Measurements from ENCODE around the gene PDX1.

Gene PDX1

GRCh38 chr13:27953676-27954405 is 34.0 kb downstream of the PDX1 start:
- no peak overlapping the region; the same call in 1 of the 2 replicates for H3K27ac ChIP-seq

DNA sequence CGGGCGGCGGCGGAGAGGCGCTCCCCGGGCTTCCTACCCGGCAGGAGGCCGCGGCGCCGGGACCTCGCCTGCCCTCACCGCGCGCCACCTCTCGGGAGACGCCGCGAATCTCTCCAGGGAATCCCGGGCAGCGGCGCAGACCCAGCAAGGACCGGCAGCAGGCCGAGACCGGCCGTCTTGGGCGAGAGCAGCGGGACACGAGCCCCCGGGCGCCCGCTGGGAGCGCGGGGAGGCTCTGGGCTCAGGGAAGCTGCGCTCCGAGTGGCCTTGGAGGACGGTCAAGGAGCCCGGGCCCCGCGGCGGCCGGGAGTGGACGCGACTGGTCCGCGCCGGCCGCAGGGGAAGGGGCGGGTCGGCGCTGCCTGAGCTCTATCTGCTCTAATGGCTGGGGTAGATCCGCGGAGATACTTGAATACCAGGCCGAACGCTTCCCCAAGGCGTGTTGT is 34.6 kb downstream of the PDX1 start:
- TF ChIP-seq, protein P1, sequence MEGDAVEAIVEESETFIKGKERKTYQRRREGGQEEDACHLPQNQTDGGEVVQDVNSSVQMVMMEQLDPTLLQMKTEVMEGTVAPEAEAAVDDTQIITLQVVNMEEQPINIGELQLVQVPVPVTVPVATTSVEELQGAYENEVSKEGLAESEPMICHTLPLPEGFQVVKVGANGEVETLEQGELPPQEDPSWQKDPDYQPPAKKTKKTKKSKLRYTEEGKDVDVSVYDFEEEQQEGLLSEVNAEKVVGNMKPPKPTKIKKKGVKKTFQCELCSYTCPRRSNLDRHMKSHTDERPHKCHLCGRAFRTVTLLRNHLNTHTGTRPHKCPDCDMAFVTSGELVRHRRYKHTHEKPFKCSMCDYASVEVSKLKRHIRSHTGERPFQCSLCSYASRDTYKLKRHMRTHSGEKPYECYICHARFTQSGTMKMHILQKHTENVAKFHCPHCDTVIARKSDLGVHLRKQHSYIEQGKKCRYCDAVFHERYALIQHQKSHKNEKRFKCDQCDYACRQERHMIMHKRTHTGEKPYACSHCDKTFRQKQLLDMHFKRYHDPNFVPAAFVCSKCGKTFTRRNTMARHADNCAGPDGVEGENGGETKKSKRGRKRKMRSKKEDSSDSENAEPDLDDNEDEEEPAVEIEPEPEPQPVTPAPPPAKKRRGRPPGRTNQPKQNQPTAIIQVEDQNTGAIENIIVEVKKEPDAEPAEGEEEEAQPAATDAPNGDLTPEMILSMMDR (conservative IDR thresholded peaks at IDR 0.05), result no peak
- TF ChIP-seq ZFX (IDR thresholded peaks at IDR 0.05), result no peak
- no peak overlapping the region for H3K27ac ChIP-seq

More at GRCh38 chr13:27953676-27954405, 34.0 kb downstream of the PDX1 start:
- no peak for TF ChIP-seq ZFX (IDR thresholded peaks at IDR 0.05)
- TF ChIP-seq, protein P1 (conservative IDR thresholded peaks at IDR 0.05), result peak; percentile 100

DNA sequence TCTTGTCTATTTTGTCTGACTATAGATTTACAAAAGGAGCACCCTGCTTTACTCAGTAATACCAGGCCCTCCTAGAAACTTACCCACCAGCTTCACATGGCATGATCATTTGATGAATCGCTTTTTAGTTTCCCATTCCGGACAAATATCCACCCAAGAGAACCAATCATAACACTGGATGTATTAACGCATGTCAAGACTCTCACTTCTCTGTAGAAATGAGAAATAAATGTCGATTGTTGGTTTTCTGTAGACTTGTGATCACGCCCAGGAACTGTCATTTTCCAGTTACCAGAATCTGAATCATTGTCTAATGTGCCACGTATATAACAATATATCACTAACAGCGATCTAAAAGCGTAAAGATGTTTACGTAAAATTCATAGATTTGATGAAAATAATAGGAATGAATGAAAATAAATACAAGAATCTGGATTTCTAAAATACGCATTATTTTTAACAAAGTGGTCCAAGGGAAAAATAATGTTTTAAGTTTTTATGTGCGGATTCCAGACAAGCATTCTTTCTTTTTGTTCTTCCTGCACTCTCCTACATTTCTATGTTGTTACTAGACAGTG is 35.3 kb downstream of the PDX1 start:
- no peak for TF ChIP-seq ZFX (IDR thresholded peaks at IDR 0.05)
- TF ChIP-seq, protein P1 (conservative IDR thresholded peaks at IDR 0.05), result no peak
- no peak overlapping the region for H3K27ac ChIP-seq

DNA sequence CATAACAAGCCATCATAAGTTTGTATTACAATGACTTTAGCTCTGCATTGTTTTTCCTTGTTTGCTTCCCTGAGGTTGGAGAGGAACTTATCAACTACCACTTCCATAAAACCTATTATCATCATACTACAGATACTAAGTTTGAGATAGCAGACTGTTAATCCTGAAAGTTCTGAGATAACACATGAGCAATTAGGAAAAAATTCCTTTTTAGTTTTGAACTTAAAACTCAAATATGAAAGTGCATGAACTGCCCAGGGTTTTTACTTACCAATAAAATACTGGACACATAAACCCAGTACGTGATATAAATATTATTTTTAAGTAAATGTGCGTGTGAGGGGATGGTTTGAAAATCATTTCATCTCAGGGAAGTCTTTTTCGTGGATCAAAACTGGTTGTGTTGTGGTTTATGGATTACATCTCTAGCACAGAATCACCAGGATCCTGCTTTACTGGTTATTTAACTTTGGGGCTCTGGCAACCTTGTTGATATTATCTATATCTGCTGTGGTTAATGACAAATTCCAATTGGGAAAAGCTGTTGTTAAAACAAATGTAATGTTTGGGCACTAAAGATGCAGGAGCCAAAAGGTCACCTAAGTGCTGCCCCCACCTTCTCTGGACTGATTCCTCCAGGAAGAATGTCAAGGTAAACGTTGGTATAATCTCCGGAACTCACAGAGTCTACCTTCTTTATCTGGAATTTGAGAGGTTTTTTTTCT is 36.9 kb downstream of the PDX1 start:
- H3K27ac ChIP-seq, result no peak overlapping the region
- TF ChIP-seq, protein P1 (conservative IDR thresholded peaks at IDR 0.05), result no peak
- no peak for TF ChIP-seq ZFX (IDR thresholded peaks at IDR 0.05)

DNA sequence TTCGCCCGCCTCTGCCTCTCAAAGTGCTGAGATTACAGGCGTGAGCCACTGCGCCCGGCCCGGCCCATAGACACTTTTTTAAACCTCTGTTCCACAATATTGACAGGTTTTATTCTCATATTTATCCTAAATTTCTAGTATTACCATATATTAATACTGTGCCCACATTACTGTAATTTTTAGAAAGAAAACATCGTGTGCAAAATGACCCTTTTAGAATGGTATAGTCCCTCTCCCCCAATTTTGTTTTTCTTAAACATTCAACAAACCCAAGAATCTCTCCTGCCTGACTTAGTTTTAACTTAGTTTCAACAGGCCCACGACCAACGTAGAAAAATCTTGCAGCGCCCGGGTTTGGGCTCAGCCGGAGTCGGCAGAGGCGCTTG is 40.2 kb downstream of the PDX1 start:
- H3K27ac ChIP-seq, result peak overlapping the region; percentile 35
- TF ChIP-seq, protein P1 (conservative IDR thresholded peaks at IDR 0.05), result no peak
- TF ChIP-seq ZFX (IDR thresholded peaks at IDR 0.05), result no peak

- TF ChIP-seq, protein P1 (conservative IDR thresholded peaks at IDR 0.05), result no peak
- no peak for TF ChIP-seq ZFX (IDR thresholded peaks at IDR 0.05)
These were observed 40.8 kb downstream of the PDX1 start for GRCh38 chr13:27960362-27961226.

More at GRCh38 chr13:27960362-27961226, 40.8 kb downstream of the PDX1 start:
- peak overlapping the region; percentile 35 for H3K27ac ChIP-seq
